GM12865 (cell line): Measurements from ENCODE around the gene ARF1.

ENCODE experiments used
- DNase-seq: peaks from one replicate; pipeline ENCODE4 v3.0.0; 2010; ENCODE audit warnings: low read depth
- H3K4me3 ChIP-seq: 2 replicates; pipeline ENCODE4 v1.5.1; 2011; ENCODE audit warnings: mild to moderate bottlenecking, low read depth, low read length, control low read depth
- CTCF ChIP-seq: IDR thresholded peaks from 2 replicates; pipeline ENCODE4 v1.5.1; 2011; ENCODE audit warnings: low read length, control low read depth, low read depth, inconsistent platforms; ENCODE audit not compliant: insufficient read depth; ENCODE audit errors: missing control alignments

ARF1 gene

GRCh38 chr1:228048659-228049298 lies 33.7 kb upstream of the ARF1 start:
- DNase-seq = no peak
- TF ChIP-seq CTCF = no peak
- no peak overlapping the region for H3K4me3 ChIP-seq

GRCh38 chr1:228050571-228051231 lies 31.8 kb upstream of the ARF1 start:
- TF ChIP-seq CTCF = no peak
- no peak overlapping the region for H3K4me3 ChIP-seq
- no peak for DNase-seq

- no peak for DNase-seq
- H3K4me3 ChIP-seq = no peak overlapping the region
- TF ChIP-seq CTCF = no peak
These were observed 24.1 kb upstream of the ARF1 start for GRCh38 chr1:228058172-228058948.

- no peak for TF ChIP-seq CTCF
- DNase-seq = no peak
- H3K4me3 ChIP-seq = no peak overlapping the region
These were observed 23.4 kb upstream of the ARF1 start for GRCh38 chr1:228058949-228059633.

- no peak overlapping the region for H3K4me3 ChIP-seq
- TF ChIP-seq CTCF = no peak
- DNase-seq = peak; percentile 38
These were observed 22.7 kb upstream of the ARF1 start for GRCh38 chr1:228059634-228060457.

GRCh38 chr1:228060458-228061190 lies 21.9 kb upstream of the ARF1 start:
- no peak for DNase-seq
- TF ChIP-seq CTCF = no peak
- no peak overlapping the region for H3K4me3 ChIP-seq
